ENCODE results near the gene CPNE8.

- TF ChIP-seq POLR2A (IDR thresholded peaks at IDR 0.05) (no peak), CTCF (IDR thresholded peaks at IDR 0.05) (no peak), POLR2AphosphoS5 (IDR thresholded peaks at IDR 0.05) (no peak), EP300 (IDR thresholded peaks at IDR 0.05) (no peak)
Measured at GRCh38 chr12:38782359-38782758, 123.0 kb downstream of the CPNE8 start.
